G401 (cell line): Measurements from ENCODE around the gene VKORC1. TPM values are rescaled to one million over a fixed set of nuclear protein-coding genes. Genes with fewer than 3 reads are reported as not detected.
A peak's percentile ranks its signal among the peaks of the same experiment; 100 is the strongest.
"Not testable (repeated sequence)": the region's sequence is repeated elsewhere in the genome, so short reads cannot be mapped to it uniquely, and the experiment has no call there.

ENCODE experiments used
- DNase-seq: peaks from one replicate; pipeline ENCODE4 v3.0.0-alpha.2; 2015; ENCODE audit warnings: low spot score
- in situ Hi-C: cut with HindIII; loops from 2 replicates; pipeline ENCODE4 v1.10.0; 2016; ENCODE audit warnings: low sequenced_read_pairs, mixed read lengths
- total RNA-seq: library from RNA; depleted of rRNA; stranded (reverse); fragments of >200 nt; shearing (Covaris generic); gene quantifications from 2 replicates; pipeline ENCODE4 v1.2.3, GENCODE V29; 2014; rRNA removed

The VKORC1 gene
- total RNA-seq, result 121 and 129 TPM in 2 replicates

DNA sequence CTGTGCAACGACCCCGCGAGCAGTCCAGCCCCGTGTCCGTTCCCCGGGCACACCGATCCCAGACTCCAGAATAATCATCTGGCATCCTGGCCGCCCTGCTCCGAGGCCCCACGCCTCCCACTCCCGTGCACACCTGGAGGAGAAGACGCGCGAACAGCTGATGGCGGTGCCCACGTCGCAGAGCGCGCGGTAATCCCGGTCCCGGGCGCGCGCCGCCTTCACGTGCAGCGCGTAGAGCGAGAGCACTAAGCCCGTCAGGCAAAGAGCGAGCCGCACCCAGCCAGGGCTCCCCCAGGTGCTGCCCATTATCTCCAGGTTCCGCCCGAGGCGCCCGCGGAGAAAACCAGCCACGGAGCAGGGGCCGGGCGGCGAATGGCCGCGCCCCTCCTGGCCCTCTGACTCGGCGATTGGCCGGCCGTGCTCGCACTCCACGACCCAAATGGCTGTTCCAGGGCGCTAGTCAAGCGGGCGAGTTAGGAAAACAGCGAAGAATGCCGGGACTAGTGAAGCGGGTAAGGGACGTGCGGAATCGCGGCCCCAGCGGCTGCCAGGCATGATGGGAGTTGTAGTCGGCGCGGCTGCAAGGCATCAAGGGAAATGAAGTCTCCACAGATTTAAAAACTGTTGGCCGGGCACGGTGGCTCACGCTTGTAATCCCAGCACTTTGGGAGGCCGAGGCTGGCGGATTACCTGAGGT, at the start of gene VKORC1:
TSS of gene VKORC1 (minus strand) at position 374 of the 697 bp plus-strand sequence. CDS start at position 306, 68 bp downstream.
- in situ Hi-C loops, result no loop called here
- DNase-seq, result peak; percentile 98

DNA sequence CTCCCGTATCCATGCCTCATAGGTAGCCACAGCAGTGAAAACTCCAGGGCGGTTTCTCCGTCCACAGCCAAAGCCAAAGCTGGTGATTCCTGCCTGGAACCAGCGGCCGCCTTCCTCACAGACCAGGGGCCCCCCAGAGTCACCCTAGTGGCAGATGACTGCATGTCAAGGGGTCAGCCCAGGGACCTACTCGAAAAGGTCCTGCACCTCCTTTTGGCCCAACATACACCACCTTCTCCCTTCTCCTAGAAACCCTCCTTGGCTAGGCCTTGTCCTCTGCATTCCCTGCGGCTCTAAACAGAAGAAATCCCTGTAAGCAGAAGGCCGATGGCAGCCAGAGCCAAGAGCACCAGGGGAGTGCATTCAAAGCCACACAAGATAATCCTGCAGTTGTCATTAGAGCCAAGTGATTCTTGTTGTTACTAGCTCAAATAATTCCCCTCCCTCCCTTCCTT, 49.1 kb upstream of the VKORC1 start:
- in situ Hi-C loops, result no loop called here
- DNase-seq, result no peak

DNA sequence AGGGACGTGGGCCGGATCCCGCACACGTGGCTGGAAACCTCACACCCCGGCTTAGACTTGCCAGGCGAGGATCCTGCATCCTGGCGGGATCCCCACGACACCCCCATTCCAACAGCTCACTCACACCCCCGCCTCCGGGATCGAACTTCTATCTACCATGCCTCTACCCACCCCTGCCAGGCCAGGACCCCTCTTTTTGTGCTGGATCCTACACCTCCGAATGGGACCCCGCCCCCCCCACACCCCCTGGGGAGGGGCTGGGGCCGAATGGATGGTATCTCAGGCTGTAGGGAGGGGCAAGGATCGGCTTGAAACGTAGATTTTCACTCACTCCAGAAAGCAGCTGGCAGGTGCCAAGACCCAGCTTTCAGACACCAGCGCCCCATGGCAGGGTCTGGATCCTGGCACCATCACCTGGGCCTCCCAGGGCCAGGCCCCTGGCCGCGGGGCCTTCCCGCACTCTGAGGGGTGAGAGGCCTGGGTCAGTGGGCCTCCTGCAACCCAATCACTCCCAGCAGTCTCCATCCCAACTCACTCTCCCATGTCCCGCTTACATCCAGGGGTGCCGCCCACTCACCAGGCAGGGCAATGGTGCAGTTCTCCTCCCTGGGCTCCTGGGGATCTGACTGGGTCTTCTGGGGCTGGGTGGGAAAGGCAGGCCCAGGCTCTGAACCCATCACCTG, 48.6 kb upstream of the VKORC1 start:
- no peak for DNase-seq
- in situ Hi-C loops, result no loop called here

- in situ Hi-C loops, result no loop called here
- DNase-seq, result peak; percentile 97
Observed at GRCh38 chr16:31142109-31143010, 47.8 kb upstream of the VKORC1 start.

DNA sequence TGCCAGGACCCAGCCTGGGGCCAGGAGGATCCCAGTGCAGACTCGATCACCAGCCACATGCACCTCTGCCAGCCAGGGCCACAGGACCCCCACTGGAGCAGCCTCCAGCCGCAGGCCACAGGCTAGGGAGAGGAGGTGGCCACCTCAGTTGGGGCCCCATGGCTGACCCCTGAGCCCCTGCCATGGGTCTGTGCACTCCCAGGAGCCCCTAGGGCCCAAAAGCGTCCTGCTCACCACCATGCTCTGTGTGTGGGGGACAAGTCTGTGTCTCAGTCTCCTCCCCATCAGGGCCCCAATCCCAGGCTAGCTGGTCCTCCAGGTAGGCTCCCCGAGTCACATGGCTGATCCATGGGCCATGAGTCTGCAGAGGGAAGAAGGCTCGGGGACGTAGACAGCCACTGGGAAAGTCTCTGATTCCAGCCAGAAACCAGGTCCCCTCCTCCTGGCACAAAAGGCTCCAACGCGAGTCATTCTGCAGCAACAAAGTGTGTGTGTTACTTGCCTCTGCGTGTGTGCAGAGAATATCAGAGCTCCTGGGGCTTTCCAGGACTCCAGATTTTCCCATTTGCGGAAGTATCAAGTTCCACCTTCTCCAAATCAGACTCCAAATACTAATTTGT, 47.0 kb upstream of the VKORC1 start:
- no peak for DNase-seq
- in situ Hi-C loops, result no loop called here

- DNase-seq, in situ Hi-C loops: not testable (repeated sequence)
Observed at GRCh38 chr16:31141071-31141469, 46.5 kb upstream of the VKORC1 start.

DNA sequence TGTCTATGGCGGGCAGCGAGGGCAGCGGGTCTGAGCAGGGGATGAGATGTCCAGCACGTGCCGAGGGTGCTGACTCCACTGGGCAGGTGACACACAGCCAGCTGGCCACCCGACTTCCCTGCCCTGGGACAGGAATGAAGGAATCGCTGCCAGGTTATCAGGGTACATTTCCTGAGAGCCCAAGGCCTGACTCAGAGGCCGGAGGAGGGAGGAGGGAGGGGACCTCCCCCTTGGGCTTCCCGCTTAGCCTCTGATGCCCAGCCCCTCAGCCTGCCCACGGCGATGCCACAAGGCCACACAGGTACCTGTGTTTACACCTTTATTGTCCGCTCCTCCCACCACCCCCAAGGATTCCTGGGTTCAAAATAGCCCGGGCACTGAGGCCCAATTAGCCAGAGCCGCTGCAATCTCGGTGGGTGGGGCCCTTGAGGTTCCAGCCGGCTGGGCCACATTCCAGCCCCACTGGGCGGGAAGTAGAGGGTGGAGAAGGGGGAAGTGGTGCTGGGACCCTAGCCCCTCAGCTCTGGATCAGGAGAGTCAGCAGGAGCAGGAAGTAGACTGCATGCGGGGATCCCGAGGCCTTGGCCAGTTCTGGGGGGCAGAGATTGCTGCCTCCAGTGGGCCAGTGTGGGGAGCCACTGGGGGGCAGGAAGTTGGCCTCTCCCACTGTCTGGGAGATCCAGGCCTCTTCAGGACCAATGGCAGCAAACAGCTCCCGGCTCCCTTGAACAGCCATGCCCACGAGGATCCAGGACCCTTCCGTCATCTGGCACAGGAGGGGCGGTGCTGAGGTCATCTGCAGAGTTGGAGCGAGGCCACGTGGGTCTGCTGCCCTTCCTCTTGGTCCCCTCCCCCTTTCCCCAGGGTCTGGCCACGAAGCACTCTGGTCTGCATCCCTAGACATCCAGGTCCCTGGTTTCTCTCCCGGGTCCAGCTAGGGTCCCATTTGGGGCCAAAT, 44.3 kb upstream of the VKORC1 start:
- in situ Hi-C loops, result no loop called here

DNA sequence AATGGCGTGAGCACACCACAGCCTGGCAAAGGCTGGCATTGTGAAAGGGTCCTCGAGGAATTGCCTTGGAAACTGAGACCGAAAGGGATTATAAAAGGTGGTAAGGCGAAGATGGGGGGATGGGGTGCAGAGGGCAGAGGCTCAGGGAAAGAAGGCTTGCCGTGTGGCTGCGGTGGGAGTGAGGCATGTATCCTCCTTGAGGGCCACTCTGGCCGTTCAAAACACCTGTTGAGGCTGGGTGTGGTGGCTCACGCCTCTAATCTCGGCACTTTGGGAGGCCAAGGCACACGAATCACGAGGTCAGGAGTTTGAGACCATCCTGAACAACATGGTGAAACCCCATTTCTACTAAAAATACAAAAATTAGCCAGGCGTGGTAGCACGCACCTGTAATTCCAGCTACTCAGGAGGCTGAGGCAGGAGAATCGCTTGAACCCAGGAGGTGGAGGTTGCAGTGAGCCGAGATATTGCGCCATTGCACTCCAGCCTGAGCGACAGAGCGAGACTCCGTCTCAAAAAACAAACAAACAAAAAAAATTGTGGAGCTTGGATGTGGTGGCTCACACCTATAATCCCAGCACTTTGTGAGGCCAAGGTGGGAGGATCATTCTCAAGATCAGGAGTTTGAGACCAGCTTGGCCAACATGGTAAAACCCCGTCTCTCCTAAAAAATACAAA, 42.4 kb upstream of the VKORC1 start:
- in situ Hi-C loops, result not testable (repeated sequence)

More for the DNA sequence above, 44.3 kb upstream of the VKORC1 start:
- no peak for DNase-seq

GRCh38 chr16:31136287-31136662, 41.7 kb upstream of the VKORC1 start:
- no peak for DNase-seq
- in situ Hi-C loops, result no loop called here

More for the DNA sequence above, 42.4 kb upstream of the VKORC1 start:
- DNase-seq, result not testable (repeated sequence)

- peak; percentile 32 for DNase-seq
- in situ Hi-C loops, result no loop called here
Observed at GRCh38 chr16:31135535-31136286, 41.1 kb upstream of the VKORC1 start, which contains the start of gene PRSS8. Gene PRSS8, minus strand, starts transcription at chr16:31135727. Its CDS starts 229 bp downstream, at chr16:31135498.

GRCh38 chr16:31134625-31135534, 40.3 kb upstream of the VKORC1 start:
- in situ Hi-C loops, result no loop called here
- peak; percentile 13 for DNase-seq

DNA sequence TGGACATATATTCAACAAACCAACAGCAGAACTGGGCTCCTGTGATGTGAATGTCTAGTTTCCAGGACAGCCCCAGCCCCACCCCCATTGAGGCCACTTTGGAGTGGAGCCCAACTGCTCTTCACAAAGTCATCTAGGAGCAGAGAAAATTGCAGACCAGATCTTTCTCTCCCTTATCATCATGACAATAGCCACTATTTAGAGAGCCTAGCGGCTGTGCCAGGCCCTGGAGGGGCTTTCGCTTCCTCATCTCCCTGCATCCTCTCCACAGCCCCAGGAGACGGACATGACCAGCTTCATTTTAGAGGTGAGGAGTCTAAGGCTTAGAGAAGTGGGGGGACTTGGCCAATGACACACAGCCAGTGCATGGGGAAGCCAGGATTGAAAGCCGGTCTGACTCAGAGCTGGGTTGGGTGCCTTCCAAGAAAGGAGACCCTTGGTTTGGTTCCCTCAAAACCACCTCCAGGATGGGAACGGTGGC, 39.5 kb upstream of the VKORC1 start:
- in situ Hi-C loops, result no loop called here
- DNase-seq, result no peak

DNA sequence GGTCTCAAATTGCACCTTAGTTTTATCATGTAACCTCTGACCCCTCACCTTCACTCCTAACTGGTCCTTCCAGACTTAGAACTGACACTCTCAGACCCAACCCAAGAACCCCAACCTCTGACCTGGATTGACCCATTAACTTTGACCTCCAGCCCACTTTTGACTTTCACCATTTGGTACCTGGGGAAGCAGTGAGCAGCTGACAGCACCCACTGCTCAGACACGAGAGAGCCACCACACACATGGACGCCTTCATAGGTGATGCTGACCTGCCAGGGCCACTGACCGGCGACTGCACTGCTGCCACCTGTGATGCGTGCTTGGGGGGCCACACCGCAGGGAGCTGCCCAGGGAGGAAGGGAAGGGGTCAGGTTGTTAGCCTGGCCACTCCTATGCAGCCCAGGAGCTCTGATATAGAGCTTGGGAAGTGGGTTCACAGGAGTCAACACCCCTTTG, 38.5 kb upstream of the VKORC1 start:
- DNase-seq, result no peak
- in situ Hi-C loops, result no loop called here

DNA sequence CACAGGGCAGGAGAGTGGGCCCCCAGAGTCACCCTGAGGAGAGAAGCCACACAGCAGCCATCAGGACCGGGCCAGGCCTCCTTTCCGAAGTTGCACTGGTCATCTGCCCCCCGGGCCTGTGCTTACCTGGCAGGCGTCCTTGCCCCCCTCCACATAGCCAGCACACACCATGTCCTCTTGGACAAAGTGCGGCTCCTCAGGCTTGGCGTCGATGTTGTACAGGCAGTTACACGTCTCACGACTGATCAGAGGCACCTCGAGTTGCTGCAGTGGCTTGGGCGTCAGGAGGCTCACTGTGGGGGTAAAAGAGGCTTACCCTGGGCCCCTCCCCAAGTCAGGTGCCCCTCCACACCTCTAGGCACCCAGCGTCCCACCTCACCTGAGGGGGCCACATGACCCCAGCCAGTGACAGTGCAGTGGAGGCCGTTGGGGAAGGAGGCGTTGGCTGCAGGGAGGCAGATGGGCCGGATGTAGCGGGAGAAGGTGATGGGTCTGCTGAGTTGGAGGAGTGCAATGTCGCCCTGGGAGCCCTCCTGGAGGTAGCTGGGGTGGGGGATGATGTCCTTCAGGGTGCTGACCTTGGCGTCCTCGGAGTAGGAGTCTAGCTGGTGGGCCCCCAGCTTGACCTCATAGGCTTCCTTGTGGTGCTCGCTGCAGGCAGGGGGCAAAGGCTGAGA, 37.8 kb upstream of the VKORC1 start:
- in situ Hi-C loops, result no loop called here

GRCh38 chr16:31131841-31132271, 37.3 kb upstream of the VKORC1 start:
- no peak for DNase-seq
- in situ Hi-C loops, result no loop called here

More for the DNA sequence above, 37.8 kb upstream of the VKORC1 start:
- no peak for DNase-seq
